ENCODE results near the gene AMBRA1. TPM values are rescaled to one million over a fixed set of nuclear protein-coding genes. Genes with fewer than 3 reads are reported as not detected.

AMBRA1 gene
- total and polyA plus RNA-seq, 2 donors (not counting 3 experiments of a cell fraction or from before 2014, with no cell fraction given): 18.4 to 32.4 TPM

DNA sequence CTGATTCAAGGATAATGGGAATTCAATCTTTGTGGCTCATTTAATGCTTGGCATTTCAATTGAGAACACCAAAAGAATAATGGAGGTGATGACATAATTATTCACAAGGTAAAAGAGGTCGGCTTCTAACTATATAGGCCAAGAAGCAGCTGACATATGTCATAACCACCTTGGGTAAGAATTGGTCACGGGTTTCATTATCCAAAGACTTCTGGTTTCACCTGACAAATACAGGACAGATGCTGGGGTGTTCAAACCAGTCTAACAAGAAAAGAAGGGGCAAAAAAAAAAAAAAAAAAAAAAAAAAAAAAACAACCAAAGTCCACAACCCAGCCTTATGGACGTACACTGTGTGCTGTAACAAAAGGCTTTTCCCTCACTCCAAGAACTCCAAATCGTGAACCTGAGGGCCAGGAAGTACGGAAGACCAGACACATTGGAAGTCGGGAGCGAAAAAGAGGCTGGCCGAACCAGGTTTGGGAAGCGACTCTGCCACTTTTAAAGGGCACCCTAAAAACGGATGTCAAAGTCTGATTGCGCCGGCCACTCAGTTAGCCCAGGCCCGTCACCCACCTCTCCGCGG lies 22.8 kb upstream of the AMBRA1 start:
- DNase-seq (ENCODE audit: low read depth, low spot score) (no peak), FAIRE-seq (no peak)
- H4K20me1 ChIP-seq (replicated peaks; ENCODE audit: control insufficient read depth, extremely low read depth, insufficient read depth, low read length): no peaks in the 10 kb centered on the region
- no peaks in the 10 kb centered on the region for H3K9me3 ChIP-seq (replicated peaks; ENCODE audit: control insufficient read depth, insufficient read depth, low read length)
- dilution Hi-C loops (cut with MboI; ENCODE audit: extremely low pct_ligation_motif_present, low sequenced_read_pairs) (no loop called here), intact Hi-C loops (cut with micrococcal nuclease) (loop anchor here (1.0 to 2.0 kb wide), 5 partner anchors 22 to 236 kb away; partner anchors contain the start of genes AMBRA1 and MDK)
- H3K4me1 ChIP-seq (ENCODE audit: control insufficient read depth, extremely low read depth, insufficient read depth, low read length): peaks cover 19% of the 10 kb centered on the region
- H3K9ac ChIP-seq (replicated peaks; ENCODE audit: extremely low read depth, insufficient read depth, low read length): peak overlapping the region; percentile 95
- TF ChIP-seq GATA2 (IDR thresholded peaks at IDR 0.05; ENCODE audit: insufficient read depth, insufficient read length, low read depth, low read length) (no peak), POLR2AphosphoS5 (IDR thresholded peaks at IDR 0.05; ENCODE audit: insufficient read depth, low read depth, low read length) (peak; percentile 89), FOS (IDR thresholded peaks at IDR 0.05; ENCODE audit: borderline replicate concordance, insufficient read depth, low read length) (no peak), MYC (IDR thresholded peaks at IDR 0.05; ENCODE audit: low read depth, low read length) (no peak), JUN (IDR thresholded peaks at IDR 0.05; ENCODE audit: borderline replicate concordance, insufficient read depth, insufficient read length, low read depth) (no peak), CTCF (IDR thresholded peaks at IDR 0.05; ENCODE audit: extremely low read depth in 1 of 2, insufficient read depth in 1 of 2, low read depth in 1 of 2, low read length in 2 of 2) (no peak), EZH2 (IDR thresholded peaks at IDR 0.05; ENCODE audit: borderline replicate concordance, low read depth, low read length, severe bottlenecking) (no peak), POLR2A (IDR thresholded peaks at IDR 0.05; ENCODE audit: low read depth, low read length) (peak; percentile 93)
- TF ChIP-seq, protein P1, sequence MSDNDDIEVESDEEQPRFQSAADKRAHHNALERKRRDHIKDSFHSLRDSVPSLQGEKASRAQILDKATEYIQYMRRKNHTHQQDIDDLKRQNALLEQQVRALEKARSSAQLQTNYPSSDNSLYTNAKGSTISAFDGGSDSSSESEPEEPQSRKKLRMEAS (IDR thresholded peaks at IDR 0.05; ENCODE audit: insufficient read depth, insufficient read length): no peak
- H2AFZ ChIP-seq (ENCODE audit: low read depth, low read length): peak overlapping the region; percentile 75
- ChIA-PET POLR2A (interaction anchor here (0.7 kb wide), 1 partner anchor 33 kb away, joined by 6 read pairs; no protein-coding TSS in a partner anchor), CTCF (interaction anchor here (1.6 to 3.5 kb wide), 2 partner anchors 8 to 127 kb away, joined by 6 to 8 read pairs; no protein-coding TSS in a partner anchor)
- peak overlapping the region; percentile 64 to 97 (median 86) for H3K4me3 ChIP-seq (replicated peaks in 1 of 3; ENCODE audit: insufficient read depth in 1 of 3, low read depth in 1 of 3, low read length in 3 of 3)
- H3K79me2 ChIP-seq (ENCODE audit: control insufficient read depth, insufficient read depth, low read length): peaks cover 17% of the 10 kb centered on the region
- no peaks in the 10 kb centered on the region for H3K9me1 ChIP-seq (replicated peaks; ENCODE audit: control insufficient read depth, extremely low read depth, insufficient read depth, low read length)
- peak overlapping the region; percentile 94 for H3K4me2 ChIP-seq (ENCODE audit: insufficient read depth, low read length)
- no peaks in the 10 kb centered on the region for H3K27me3 ChIP-seq (ENCODE audit: control insufficient read depth in 2 of 2, insufficient read depth in 2 of 2, low read length in 2 of 2)
- BruUV-seq (replicated peaks): TSS peak; percentile 72
- H3K27ac ChIP-seq (ENCODE audit: insufficient read depth, low read depth, low read length): peak overlapping the region; percentile 96
- H3K36me3 ChIP-seq (ENCODE audit: control insufficient read depth in 2 of 2, extremely low read depth in 1 of 2, insufficient read depth in 2 of 2, low read length in 2 of 2): no peaks in the 10 kb centered on the region
